Measurements from ENCODE around the gene AP1M1. TPM values are rescaled to one million over a fixed set of nuclear protein-coding genes. Genes with fewer than 3 reads are reported as not detected.

Gene AP1M1
- total RNA-seq, 1 donor from 2014 or later, result 49.4 TPM

DNA sequence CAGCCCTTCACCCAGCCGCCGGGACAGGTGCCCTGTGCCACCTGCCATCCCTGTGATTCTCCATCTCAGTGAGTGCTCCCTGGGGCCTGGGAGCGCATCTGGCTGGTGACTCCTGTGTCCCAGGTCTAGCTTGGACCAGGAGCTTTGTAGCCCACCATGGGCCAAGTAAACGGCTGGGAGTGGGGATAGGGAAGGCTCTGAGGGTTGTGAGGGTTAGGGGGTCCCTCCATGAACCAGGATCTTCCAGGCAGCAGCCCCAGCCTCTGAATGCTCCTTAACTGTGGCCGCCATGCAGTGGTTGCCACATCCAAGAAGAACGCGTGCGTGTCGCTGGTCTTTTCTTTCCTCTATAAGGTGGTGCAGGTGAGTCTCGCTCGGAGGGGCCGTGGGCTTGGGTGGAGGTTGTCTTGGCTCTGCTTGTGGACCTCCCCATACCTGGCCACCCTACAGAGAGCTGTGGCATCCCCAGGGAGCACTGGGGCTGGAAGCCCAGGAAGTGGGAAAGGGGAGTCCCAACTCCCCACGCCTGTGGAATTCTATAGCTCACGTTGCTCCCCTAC, 8.4 kb downstream of the AP1M1 start:
- Mint-ChIP-seq H3K4me3 (no peak overlapping the region), H3K9me3 (no peaks in the 10 kb centered on the region), H3K36me3 (peaks cover 31% of the 10 kb centered on the region), H3K4me1 (no peaks in the 10 kb centered on the region), H3K27me3 (ENCODE audit: low read depth) (no peaks in the 10 kb centered on the region), H3K27ac (no peak overlapping the region)
- TF ChIP-seq, protein P1, sequence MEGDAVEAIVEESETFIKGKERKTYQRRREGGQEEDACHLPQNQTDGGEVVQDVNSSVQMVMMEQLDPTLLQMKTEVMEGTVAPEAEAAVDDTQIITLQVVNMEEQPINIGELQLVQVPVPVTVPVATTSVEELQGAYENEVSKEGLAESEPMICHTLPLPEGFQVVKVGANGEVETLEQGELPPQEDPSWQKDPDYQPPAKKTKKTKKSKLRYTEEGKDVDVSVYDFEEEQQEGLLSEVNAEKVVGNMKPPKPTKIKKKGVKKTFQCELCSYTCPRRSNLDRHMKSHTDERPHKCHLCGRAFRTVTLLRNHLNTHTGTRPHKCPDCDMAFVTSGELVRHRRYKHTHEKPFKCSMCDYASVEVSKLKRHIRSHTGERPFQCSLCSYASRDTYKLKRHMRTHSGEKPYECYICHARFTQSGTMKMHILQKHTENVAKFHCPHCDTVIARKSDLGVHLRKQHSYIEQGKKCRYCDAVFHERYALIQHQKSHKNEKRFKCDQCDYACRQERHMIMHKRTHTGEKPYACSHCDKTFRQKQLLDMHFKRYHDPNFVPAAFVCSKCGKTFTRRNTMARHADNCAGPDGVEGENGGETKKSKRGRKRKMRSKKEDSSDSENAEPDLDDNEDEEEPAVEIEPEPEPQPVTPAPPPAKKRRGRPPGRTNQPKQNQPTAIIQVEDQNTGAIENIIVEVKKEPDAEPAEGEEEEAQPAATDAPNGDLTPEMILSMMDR (IDR thresholded peaks at IDR 0.05; ENCODE audit: unreplicated experiment), result no peak
- DNase-seq (ENCODE audit: low spot score in 2 of 2, unreplicated experiment in 2 of 2), result no peak

DNA sequence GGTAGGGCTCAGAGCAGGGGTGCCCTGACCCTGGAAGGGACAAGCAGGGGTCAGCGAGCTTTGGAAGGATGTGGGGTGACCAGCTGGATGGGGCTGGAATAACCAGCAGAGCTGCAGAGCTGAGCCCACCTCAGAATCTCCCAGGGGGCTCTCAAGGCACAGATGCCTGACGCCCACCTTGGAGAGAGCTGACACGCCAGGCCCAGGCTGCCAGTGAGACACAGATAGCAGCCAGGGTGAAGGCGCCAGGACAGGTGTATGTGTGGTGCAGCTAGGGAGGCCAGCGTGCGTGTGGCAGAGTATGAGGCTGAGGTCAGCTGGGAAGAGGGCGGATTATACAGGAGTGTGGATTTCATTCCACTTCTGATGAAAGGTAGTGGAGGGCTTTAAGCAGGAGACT, 8.9 kb downstream of the AP1M1 start:
- H3K27ac Mint-ChIP-seq, result no peak overlapping the region
- no peak overlapping the region for H3K4me3 Mint-ChIP-seq
- no peak for DNase-seq (ENCODE audit: low spot score in 2 of 2, unreplicated experiment in 2 of 2)
- H3K9me3 Mint-ChIP-seq, result no peaks in the 10 kb centered on the region
- TF ChIP-seq, protein P1 (IDR thresholded peaks at IDR 0.05; ENCODE audit: unreplicated experiment), result no peak
- H3K4me1 Mint-ChIP-seq, result no peaks in the 10 kb centered on the region
- H3K36me3 Mint-ChIP-seq, result peaks cover 33% of the 10 kb centered on the region
- no peaks in the 10 kb centered on the region for H3K27me3 Mint-ChIP-seq (ENCODE audit: low read depth)

DNA sequence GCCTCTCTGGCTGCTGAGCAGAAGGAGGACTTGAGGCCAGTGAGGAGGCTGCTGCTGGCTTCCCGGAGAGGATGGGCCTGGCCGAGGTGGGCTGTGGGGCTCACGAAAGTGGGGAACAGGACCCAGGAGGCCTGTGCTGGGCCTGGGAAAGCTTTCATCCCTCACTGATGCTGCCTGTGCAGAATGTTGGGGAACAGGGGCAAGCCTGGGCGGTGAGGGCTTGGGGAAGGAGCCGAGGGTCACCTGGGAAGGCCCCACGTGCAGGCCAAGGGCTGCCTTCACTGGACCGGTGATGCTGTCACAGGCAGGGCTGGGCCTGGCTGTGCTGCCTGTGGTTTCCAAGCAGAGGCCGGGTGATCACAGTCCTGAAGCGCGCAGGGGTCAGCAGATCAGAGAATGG, 9.4 kb downstream of the AP1M1 start:
- Mint-ChIP-seq H3K27me3 (ENCODE audit: low read depth) (no peaks in the 10 kb centered on the region), H3K4me1 (no peaks in the 10 kb centered on the region), H3K27ac (no peak overlapping the region), H3K9me3 (no peaks in the 10 kb centered on the region), H3K4me3 (no peak overlapping the region), H3K36me3 (peaks cover 37% of the 10 kb centered on the region)
- TF ChIP-seq, protein P1 (IDR thresholded peaks at IDR 0.05; ENCODE audit: unreplicated experiment), result no peak
- no peak for DNase-seq (ENCODE audit: low spot score in 2 of 2, unreplicated experiment in 2 of 2)

DNA sequence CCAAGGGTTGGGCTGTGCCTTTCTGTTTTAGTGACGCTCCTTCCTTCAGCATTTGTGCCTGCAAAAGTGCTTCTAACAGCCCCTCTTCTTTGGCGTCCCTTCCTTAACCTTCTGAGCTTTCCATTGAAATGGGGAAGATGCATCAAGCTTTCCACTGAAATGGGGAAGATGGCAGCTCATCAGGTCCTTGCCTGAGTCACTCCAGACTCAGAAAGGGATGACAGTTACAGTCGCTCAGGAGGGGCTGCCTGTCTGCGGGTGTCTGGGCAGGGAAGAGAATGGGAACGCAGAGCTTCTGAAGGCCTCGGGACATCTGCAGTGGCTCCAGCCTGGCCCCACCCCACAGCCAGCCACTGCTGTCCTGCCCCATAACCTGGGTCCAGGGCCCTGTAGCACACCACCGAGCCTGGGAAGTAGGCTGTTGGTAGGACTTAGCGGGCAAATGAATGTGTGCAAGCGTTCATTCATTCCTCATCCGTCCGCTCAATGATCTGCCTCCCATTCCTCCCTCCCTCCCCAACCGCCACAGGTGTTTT, 9.8 kb downstream of the AP1M1 start:
- H3K4me1 Mint-ChIP-seq, result no peaks in the 10 kb centered on the region
- DNase-seq (ENCODE audit: low spot score in 2 of 2, unreplicated experiment in 2 of 2), result no peak
- no peaks in the 10 kb centered on the region for H3K9me3 Mint-ChIP-seq
- H3K36me3 Mint-ChIP-seq, result peaks cover 39% of the 10 kb centered on the region
- H3K27ac Mint-ChIP-seq, result no peak overlapping the region
- no peaks in the 10 kb centered on the region for H3K27me3 Mint-ChIP-seq (ENCODE audit: low read depth)
- H3K4me3 Mint-ChIP-seq, result no peak overlapping the region
- TF ChIP-seq, protein P1 (IDR thresholded peaks at IDR 0.05; ENCODE audit: unreplicated experiment), result no peak

DNA sequence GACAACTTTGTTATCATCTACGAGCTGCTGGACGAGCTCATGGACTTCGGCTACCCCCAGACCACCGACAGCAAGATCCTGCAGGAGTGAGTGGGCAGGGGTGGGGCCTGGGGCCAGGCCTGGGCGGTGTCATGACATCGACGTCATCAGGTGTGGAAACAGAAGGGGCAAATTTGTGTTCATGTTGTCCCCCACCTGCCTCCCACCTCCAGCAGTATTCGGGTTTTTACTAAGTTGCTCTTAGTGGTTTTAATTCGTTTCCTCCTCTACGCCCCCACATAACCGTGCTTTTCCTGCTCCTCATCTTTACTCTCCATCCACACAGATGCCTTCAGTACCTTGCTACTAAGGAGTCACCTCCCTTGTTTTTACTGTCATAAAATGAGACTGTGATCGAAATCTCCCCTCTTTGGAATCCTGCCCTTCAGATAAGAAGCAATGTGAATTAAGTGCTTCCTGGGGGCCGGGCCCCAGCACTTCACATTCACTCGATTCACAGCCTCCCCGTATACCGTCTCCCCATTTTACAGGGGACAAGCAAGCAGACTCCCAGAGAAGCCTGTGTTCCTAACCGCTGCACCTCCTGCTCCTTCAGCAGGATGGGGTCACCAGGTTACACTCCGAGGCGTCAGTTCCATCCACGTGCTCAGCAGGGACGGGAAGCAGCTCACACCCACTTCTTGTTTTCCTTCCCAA, 10.5 kb downstream of the AP1M1 start:
- no peaks in the 10 kb centered on the region for H3K9me3 Mint-ChIP-seq
- no peak overlapping the region for H3K27ac Mint-ChIP-seq
- H3K4me1 Mint-ChIP-seq, result no peaks in the 10 kb centered on the region
- no peak for DNase-seq (ENCODE audit: low spot score in 2 of 2, unreplicated experiment in 2 of 2)
- no peaks in the 10 kb centered on the region for H3K27me3 Mint-ChIP-seq (ENCODE audit: low read depth)
- TF ChIP-seq, protein P1 (IDR thresholded peaks at IDR 0.05; ENCODE audit: unreplicated experiment), result no peak
- H3K4me3 Mint-ChIP-seq, result no peak overlapping the region
- H3K36me3 Mint-ChIP-seq, result peaks cover 40% of the 10 kb centered on the region

All from mesothelial cell of epicardium (in vitro differentiated cells).